ENCODE results near the gene SLC49A3.

- no peak for TF ChIP-seq POLR2A (IDR thresholded peaks at IDR 0.05)
- TF ChIP-seq, protein P1, sequence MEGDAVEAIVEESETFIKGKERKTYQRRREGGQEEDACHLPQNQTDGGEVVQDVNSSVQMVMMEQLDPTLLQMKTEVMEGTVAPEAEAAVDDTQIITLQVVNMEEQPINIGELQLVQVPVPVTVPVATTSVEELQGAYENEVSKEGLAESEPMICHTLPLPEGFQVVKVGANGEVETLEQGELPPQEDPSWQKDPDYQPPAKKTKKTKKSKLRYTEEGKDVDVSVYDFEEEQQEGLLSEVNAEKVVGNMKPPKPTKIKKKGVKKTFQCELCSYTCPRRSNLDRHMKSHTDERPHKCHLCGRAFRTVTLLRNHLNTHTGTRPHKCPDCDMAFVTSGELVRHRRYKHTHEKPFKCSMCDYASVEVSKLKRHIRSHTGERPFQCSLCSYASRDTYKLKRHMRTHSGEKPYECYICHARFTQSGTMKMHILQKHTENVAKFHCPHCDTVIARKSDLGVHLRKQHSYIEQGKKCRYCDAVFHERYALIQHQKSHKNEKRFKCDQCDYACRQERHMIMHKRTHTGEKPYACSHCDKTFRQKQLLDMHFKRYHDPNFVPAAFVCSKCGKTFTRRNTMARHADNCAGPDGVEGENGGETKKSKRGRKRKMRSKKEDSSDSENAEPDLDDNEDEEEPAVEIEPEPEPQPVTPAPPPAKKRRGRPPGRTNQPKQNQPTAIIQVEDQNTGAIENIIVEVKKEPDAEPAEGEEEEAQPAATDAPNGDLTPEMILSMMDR (IDR thresholded peaks at IDR 0.05): no peak
Measured at GRCh38 chr4:732486-732885, 43.5 kb upstream of the SLC49A3 start.
